Prostate gland (tissue), 2 donors: ENCODE data around the gene TENT5A.

Experiments used
- POLR2A ChIP-seq: fragments of 450-650 bp; IDR thresholded peaks from one replicate; pipeline ENCODE4 v1.6.1; 2016; ENCODE audit warnings: antibody characterized with exemption, mild to moderate bottlenecking
- POLR2AphosphoS5 ChIP-seq: sonication (generic); formaldehyde crosslinking; IDR thresholded peaks from one replicate; pipeline ENCODE4 v1.6.1; 2017; ENCODE audit warnings: antibody characterized with exemption
- TF ChIP-seq, protein P1 (sequence below), 4 experiments: fragments of 200-600 bp in 2 of 4; fragments of 450-650 bp in 2 of 4; sonication (generic) in 2 of 4; IDR thresholded peaks; 1 replicate in 3 of 4; 2 replicates in 1 of 4; pipeline ENCODE4 v1.5.1; 2016 to 2019; ENCODE audit warnings: antibody characterized with exemption in 4 of 4, mild to moderate bottlenecking in 2 of 4, moderate library complexity in 2 of 4

DNA sequence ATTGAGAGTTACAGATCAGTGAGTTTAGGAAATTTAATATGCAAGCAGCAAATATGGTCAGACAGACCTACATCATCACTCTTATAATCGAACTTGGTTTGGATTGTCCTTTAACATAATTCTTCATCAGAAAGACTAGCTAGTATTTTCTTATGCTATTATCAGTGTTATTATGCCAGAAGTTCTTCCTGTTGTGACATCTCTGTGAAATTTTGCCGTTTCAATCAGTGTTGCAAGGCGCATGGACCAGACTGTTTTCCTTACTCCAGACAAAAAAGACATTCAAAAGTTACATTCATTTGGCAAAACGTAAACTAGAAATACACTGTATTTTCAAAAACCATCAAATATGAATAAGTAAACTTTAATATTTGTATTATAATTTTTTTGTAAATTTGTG is 5.7 kb upstream of the TENT5A start:
- TF ChIP-seq, protein P1, sequence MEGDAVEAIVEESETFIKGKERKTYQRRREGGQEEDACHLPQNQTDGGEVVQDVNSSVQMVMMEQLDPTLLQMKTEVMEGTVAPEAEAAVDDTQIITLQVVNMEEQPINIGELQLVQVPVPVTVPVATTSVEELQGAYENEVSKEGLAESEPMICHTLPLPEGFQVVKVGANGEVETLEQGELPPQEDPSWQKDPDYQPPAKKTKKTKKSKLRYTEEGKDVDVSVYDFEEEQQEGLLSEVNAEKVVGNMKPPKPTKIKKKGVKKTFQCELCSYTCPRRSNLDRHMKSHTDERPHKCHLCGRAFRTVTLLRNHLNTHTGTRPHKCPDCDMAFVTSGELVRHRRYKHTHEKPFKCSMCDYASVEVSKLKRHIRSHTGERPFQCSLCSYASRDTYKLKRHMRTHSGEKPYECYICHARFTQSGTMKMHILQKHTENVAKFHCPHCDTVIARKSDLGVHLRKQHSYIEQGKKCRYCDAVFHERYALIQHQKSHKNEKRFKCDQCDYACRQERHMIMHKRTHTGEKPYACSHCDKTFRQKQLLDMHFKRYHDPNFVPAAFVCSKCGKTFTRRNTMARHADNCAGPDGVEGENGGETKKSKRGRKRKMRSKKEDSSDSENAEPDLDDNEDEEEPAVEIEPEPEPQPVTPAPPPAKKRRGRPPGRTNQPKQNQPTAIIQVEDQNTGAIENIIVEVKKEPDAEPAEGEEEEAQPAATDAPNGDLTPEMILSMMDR (IDR thresholded peaks at IDR 0.05): no peak
- no peak for TF ChIP-seq POLR2A
- TF ChIP-seq POLR2AphosphoS5: no peak
